HEK293T (cell line): ENCODE results near the gene RESP18.

Experiments used
- CTCF ChIA-PET: fragments of 350-600 bp; formaldehyde crosslinking; extraction: SDS; loops from one replicate; lab custom pipeline; 2021; ENCODE audit warnings: antibody characterized with exemption, inconsistent platforms; lab: Yijun Ruan, JAX
- POLR2A ChIA-PET: fragments of 350-600 bp; formaldehyde crosslinking; extraction: SDS; loops from one replicate; lab custom pipeline; 2020; ENCODE audit warnings: antibody characterized with exemption, inconsistent platforms; lab: Yijun Ruan, JAX
- DNase-seq: peaks from one replicate; pipeline ENCODE4 v3.0.0; 2012; ENCODE audit warnings: mixed read lengths; ENCODE audit errors: extremely low spot score
- ARNT ChIP-seq: fragments of 450-650 bp; IDR thresholded peaks from 2 replicates; pipeline ENCODE4 v1.6.1; 2017; ENCODE audit warnings: mild to moderate bottlenecking
- BHLHE40 ChIP-seq: fragments of 450-650 bp; IDR thresholded peaks from 2 replicates; pipeline ENCODE4 v1.6.1; 2016; ENCODE audit warnings: mild to moderate bottlenecking, moderate library complexity, borderline replicate concordance
- CTBP1 ChIP-seq: fragments of 450-650 bp; IDR thresholded peaks from 2 replicates; pipeline ENCODE4 v1.6.1; 2016; ENCODE audit warnings: borderline replicate concordance
- ELF4 ChIP-seq: fragments of 450-650 bp; IDR thresholded peaks from 2 replicates; pipeline ENCODE4 v1.6.1; 2017; ENCODE audit warnings: antibody characterized with exemption
- FOXA1 ChIP-seq: fragments of 450-650 bp; IDR thresholded peaks from 2 replicates; pipeline ENCODE4 v1.6.1; 2016; ENCODE audit warnings: mild to moderate bottlenecking
- FOXK2 ChIP-seq: fragments of 450-650 bp; IDR thresholded peaks from 2 replicates; pipeline ENCODE4 v1.6.1; 2016; ENCODE audit warnings: mild to moderate bottlenecking
- FOXM1 ChIP-seq: fragments of 450-650 bp; IDR thresholded peaks from 2 replicates; pipeline ENCODE4 v1.6.1; 2017; ENCODE audit warnings: mild to moderate bottlenecking, borderline replicate concordance
- HDGF ChIP-seq: fragments of 450-650 bp; IDR thresholded peaks from 2 replicates; pipeline ENCODE4 v1.6.1; 2017; ENCODE audit warnings: antibody characterized with exemption, borderline replicate concordance
- L3MBTL2 ChIP-seq: fragments of 450-650 bp; conservative IDR thresholded peaks from 2 replicates; pipeline ENCODE4 v1.6.1; 2016; ENCODE audit warnings: mild to moderate bottlenecking
- LEF1 ChIP-seq: fragments of 450-650 bp; IDR thresholded peaks from 2 replicates; pipeline ENCODE4 v1.6.1; 2017; ENCODE audit warnings: mild to moderate bottlenecking, borderline replicate concordance
- NFRKB ChIP-seq: fragments of 450-650 bp; IDR thresholded peaks from 2 replicates; pipeline ENCODE4 v1.6.1; 2016; ENCODE audit warnings: mild to moderate bottlenecking, moderate library complexity
- PKNOX1 ChIP-seq: fragments of 450-650 bp; IDR thresholded peaks from 2 replicates; pipeline ENCODE4 v1.6.1; 2016
- SP1 ChIP-seq: fragments of 450-650 bp; IDR thresholded peaks from 2 replicates; pipeline ENCODE4 v1.6.1; 2017
- SUZ12 ChIP-seq: fragments of 450-650 bp; IDR thresholded peaks from 2 replicates; pipeline ENCODE4 v1.6.1; 2016; ENCODE audit warnings: mild to moderate bottlenecking
- TARDBP ChIP-seq: fragments of 450-650 bp; IDR thresholded peaks from 2 replicates; pipeline ENCODE4 v1.6.1; 2016
- ZNF384 ChIP-seq: fragments of 450-650 bp; IDR thresholded peaks from 2 replicates; pipeline ENCODE4 v1.6.1; 2016

Gene RESP18

GRCh38 chr2:219281588-219281987, 51.0 kb downstream of the RESP18 start:
- POLR2A ChIA-PET, result no interaction called here
- TF ChIP-seq PKNOX1 (0 out of 2 replicates have a peak, but pooled peaks have one; percentile 19), ELF4 (no peak)
- DNase-seq, result no peak
- CTCF ChIA-PET, result interaction anchor here (1.2 kb wide), 1 partner anchor 249 kb away, joined by 4 read pairs; no protein-coding TSS in a partner anchor

GRCh38 chr2:219280651-219281050, 51.9 kb downstream of the RESP18 start:
- ChIA-PET POLR2A (no interaction called here), CTCF (interaction anchor here (5.2 kb wide), 1 partner anchor 14 kb away, joined by 36 read pairs; no protein-coding TSS in a partner anchor)
- TF ChIP-seq FOXM1 (no peak), ELF4 (no peak), FOXA1 (no peak), FOXK2 (no peak), ARNT (no peak), HDGF (no peak), TARDBP (no peak), ZNF384 (no peak), BHLHE40 (no peak), L3MBTL2 (no peak)
- DNase-seq, result no peak

- TF ChIP-seq FOXK2 (no peak), ELF4 (no peak), CTBP1 (no peak), ARNT (no peak), HDGF (no peak), PKNOX1 (no peak)
- POLR2A ChIA-PET, result interaction anchor here (0.6 to 1.6 kb wide), 2 partner anchors 11 to 19 kb away, joined by 3 to 6 read pairs; no protein-coding TSS in a partner anchor
Measured at GRCh38 chr2:219279916-219280516, 52.5 kb downstream of the RESP18 start.

GRCh38 chr2:219279151-219279915, 53.2 kb downstream of the RESP18 start, which contains the start of gene DNAJB2:
Gene DNAJB2 (plus strand): TSS chr2:219279366. CDS start chr2:219279834, 468 bp downstream.
- peak; percentile 98 for DNase-seq
- CTCF ChIA-PET, result interaction anchor here (1.4 to 5.2 kb wide), 3 partner anchors 15 to 109 kb away, joined by 5 to 36 read pairs (median 5); no protein-coding TSS in a partner anchor
- TF ChIP-seq FOXM1 (peak; percentile 13; the same call in 1 of the 2 replicates), ZNF384 (no peak)
- POLR2A ChIA-PET, result interaction anchor here (0.6 to 2.7 kb wide), 9 partner anchors 10 to 72 kb away, joined by 3 to 22 read pairs (median 5); partner anchors contain the start of genes GLB1L and STK16

More at GRCh38 chr2:219279916-219280516, 52.5 kb downstream of the RESP18 start:
- DNase-seq, result no peak
- CTCF ChIA-PET, result interaction anchor here (5.2 kb wide), 1 partner anchor 15 kb away, joined by 36 read pairs; no protein-coding TSS in a partner anchor

GRCh38 chr2:219278655-219279150, 53.8 kb downstream of the RESP18 start:
- DNase-seq, result no peak
- TF ChIP-seq L3MBTL2, result 0 out of 2 replicates have a peak, but pooled peaks have one; percentile 14
- no peak for TF ChIP-seq ZNF384
- no peak for TF ChIP-seq CTBP1
- peak; percentile 77; the same call in 1 of the 2 replicates for TF ChIP-seq PKNOX1
- TF ChIP-seq BHLHE40, result no peak
- ChIA-PET POLR2A (interaction anchor here (0.6 to 2.7 kb wide), 9 partner anchors 11 to 580 kb away, joined by 3 to 22 read pairs (median 5); partner anchors contain the start of genes GLB1L and STK16), CTCF (interaction anchor here (1.4 to 5.2 kb wide), 3 partner anchors 16 to 110 kb away, joined by 5 to 36 read pairs (median 5); no protein-coding TSS in a partner anchor)

- CTCF ChIA-PET, result interaction anchor here (0.6 to 5.2 kb wide), 9 partner anchors 12 to 458 kb away, joined by 3 to 36 read pairs (median 3); partner anchors contain the start of genes GLB1L and STK16
- TF ChIP-seq L3MBTL2 (no peak), ELF4 (no peak), BHLHE40 (no peak), CTBP1 (no peak), SP1 (no peak), SUZ12 (no peak), HDGF (no peak), ARNT (no peak), FOXK2 (no peak), NFRKB (no peak), FOXM1 (no peak), TARDBP (no peak), FOXA1 (no peak), LEF1 (no peak), PKNOX1 (no peak), ZNF384 (no peak)
- peak; percentile 80 for DNase-seq
- POLR2A ChIA-PET, result interaction anchor here (0.6 to 2.7 kb wide), 7 partner anchors 16 to 579 kb away, joined by 3 to 22 read pairs (median 5); partner anchors contain the start of genes ABCB6, GLB1L and STK16
Measured at GRCh38 chr2:219277703-219278654, 54.6 kb downstream of the RESP18 start.
